UCSD-AML1 (cell line): ENCODE measurements around the gene ART4.
A peak's percentile ranks its signal among the peaks of the same experiment; 100 is the strongest.

Experiments
- DNase-seq: peaks from one replicate; lab custom pipeline; 2025; ENCODE audit not compliant: unreplicated experiment; lab: John Stamatoyannopoulos, UW

ART4 gene

DNA sequence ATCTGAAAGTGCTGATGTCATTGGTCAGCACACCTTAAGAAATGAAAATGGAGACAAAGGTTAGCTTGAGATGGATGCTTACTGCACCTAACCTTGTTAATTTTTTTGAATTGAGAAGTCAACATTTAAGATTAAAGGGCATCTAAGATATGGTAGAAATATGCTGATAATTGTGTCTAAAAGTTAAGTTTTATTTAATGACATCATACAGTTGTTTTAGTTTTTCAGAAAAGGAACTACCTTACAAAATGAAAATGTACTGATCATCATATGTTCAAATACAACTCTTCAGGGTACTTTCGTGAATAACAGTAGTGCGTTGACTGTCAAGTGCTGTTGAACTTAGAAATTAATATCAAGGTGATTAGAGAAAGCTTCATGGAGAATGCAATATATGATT lies 31.8 kb downstream of the ART4 start:
- no peak for DNase-seq

DNA sequence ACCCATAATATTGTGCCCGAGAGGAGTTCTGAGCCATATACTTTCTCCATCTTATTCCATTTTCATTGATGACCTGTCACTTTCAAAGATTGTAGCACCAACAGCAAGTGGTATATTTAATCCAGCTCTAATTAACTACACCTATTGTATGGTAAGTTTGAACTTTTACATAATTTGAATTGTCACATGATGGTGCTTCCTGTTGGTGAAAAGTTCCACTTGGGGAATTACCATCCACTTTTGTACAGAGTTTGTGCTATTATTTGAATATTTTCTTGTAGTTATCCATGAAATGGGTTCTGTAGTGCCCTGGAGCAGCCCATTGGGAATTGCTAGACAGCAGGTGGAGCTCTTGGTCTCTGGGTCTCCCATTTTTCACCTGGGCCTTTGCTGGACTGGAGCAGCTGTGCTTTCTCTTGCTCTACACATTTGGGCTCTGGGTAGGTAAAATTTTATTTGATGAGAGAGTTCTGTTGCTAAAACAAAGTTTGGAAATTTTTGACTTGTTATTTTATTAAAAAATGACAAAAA lies 32.3 kb downstream of the ART4 start:
- peak; percentile 9 for DNase-seq

DNA sequence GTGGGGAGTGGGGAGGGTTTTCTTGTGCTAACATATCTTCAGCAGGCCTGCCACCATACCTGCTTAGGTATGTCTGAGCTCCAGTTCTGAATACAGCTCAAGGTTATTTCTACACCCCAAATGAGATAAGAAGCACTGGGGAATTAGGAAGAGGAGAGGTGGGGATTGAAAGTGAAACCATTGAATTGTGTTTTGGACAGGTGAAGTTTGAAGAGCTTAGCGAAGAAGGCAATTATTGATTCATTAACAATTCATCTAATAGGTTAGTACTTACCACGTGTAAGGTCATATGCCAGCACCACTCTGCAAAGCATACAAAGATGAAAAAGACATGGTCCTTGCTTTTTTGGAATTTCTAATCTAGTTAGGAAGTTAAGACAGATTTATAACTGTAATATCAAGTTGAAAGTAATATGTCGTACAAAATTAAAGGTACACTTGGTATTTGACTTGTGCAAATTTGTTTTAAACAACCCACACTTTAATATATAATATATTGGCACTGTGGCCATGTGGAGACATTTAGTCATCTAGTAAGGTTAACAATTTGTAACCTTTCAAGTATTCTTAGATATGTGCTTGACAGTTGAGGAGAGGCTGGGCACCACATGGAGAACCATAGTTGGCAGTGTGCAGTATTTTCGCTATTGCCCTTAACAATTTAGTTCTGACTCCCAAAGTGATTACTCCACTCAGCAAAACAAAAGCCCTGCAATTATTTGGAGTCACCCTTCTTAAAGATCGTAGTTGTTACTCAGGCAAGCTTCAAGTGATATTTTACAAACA lies 33.0 kb downstream of the ART4 start:
- DNase-seq: no peak

DNA sequence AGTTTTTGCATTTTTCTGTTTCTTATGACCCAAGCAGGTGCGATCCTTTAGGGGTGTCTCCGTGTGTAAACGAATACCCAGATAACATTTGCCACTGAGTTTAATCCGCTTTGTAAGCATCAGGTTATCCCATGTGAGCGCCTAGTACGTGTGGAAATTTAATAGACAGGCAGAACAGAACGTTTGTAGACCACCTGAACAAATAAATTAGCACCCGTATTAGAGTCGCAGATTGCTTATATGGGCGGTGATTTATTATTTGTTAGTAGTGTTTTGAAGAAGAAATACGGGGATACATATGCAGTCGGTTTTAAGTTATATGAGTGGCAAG lies 39.5 kb downstream of the ART4 start:
- DNase-seq: no peak

DNA sequence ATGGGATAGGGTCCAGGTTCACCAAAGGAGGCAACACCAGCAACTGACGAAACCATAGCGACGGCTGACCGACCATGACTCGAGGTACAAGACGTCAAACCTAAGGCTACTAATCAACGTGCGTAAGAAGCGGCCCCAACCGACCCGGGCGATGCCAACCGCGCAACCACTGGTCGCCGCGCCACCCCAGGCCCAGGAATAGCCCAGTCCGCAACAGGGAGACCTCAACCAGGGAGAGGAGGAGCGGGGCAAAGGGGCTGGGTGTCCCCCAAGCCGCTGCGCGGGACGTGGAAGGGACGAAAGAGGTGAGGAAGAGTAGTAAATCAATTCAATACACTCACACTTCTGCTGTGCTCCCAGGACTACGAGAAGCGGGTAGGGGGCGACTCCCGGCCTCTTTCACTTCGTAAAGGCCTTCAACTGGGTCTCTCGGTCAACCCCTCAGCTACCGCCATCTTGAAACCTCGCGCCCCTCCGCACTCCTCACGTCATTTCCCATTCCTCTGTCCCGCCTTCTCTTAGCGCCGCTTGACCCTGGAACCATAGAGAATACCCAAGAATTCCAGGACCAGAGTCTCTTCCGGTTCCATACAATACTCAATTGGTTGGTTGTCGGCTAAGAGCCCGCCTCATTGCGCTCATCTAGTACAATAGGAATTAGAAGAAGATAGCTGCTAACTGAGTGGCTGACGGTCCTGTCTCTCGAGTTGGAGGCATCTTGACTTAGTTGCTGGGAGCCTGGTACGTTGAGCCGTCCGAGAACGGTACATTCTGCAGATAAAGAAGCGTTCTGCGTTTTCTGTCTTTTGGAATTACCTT lies 40.1 kb downstream of the ART4 start, which contains the start of the genes C12orf60 and WBP11:
Gene C12orf60, plus strand, starts transcription at position 660 of the 819 bp plus-strand sequence. CDS start 19,266 bp downstream, outside the sequence.
Gene WBP11, minus strand, starts transcription at position 468 of the 819 bp plus-strand sequence. CDS start 2,095 bp downstream, outside the sequence.
- DNase-seq: peak; percentile 88

DNA sequence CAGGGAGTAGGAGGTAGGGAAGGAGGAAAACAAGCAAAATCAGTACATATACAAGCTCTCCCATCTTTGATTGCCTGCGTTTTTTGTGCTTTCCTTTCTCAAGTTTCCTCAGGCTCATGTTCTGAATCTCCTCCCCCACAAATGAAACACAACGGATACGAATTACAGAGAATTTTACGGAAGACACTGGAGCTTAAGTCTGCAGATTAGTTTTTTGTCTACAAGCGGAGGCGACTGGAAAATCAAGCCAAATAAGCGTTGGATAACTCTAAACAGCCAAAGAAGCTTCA lies 40.7 kb downstream of the ART4 start:
- no peak for DNase-seq

DNA sequence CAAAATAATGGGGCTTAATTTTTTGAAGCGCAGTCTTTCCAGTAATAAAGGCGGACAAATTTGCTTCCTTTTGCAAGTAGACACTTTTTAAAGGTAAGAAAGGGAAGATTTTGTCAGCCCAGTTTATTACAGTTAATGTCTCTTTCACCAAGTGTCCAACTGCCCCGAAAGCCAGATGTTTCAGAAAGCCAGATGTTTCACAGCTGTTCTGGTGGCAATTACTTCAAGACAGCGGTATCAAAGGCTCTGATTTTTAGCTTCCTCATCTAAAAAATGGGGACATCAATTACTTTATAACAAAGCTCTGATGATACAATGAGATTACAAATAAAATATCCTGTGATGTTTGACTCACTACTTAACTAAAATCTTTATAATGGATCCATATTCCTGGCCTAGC lies 41.1 kb downstream of the ART4 start:
- DNase-seq: no peak

DNA sequence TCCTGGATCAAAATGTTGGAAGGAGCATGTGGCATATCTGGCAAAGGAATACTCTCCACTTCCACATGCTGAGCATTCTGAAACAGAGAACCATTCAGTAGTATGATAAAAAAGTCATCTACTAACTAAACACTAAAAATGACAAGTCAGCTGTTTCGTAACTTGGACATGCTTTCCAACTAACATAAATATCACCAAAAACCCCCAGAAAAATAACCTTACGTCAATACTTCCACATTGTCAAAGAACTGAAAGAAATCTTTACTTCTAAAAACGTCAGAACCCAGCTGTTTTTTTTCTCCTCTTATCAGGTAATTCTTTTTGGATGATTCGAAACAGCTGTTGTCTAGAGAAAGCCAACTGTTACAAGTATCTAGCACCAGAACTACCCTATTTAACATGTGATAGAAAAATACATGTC lies 48.3 kb downstream of the ART4 start:
- DNase-seq: no peak

DNA sequence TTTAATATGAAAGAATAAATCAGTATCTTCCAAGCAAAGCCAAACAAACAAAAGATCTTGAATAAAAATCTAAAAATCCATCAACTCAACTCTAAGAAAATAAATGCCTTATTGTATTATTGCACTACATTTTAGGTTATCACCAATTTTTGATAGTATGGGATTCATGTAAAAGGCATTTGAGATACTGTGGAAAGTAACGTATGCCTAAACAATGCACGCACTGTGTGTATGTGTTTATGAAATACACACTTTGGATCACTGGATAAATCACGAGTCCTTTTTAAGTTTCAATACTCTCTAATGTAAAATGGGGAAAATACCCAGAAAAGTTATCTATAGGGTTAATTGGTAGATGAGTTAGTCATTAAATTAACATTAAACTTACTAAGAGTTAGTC lies 57.8 kb downstream of the ART4 start:
- no peak for DNase-seq

DNA sequence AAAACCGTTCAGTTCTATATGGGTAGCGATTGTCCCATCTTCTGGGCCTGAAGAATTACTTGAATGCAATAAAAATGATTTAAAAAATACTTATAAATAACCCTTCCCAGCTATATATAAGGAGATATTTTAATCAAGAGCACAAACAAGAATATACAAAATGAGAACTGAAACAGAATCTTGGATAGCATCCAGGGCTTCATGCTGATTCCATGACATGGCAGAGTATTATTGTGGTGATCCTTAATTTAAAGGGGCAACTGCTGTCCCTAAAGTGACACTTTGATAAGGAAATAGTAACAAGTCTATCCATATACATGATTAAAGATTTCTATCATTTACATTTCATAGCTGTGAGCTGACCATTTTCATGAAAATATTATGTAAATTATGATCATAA lies 58.9 kb downstream of the ART4 start:
- DNase-seq: no peak

DNA sequence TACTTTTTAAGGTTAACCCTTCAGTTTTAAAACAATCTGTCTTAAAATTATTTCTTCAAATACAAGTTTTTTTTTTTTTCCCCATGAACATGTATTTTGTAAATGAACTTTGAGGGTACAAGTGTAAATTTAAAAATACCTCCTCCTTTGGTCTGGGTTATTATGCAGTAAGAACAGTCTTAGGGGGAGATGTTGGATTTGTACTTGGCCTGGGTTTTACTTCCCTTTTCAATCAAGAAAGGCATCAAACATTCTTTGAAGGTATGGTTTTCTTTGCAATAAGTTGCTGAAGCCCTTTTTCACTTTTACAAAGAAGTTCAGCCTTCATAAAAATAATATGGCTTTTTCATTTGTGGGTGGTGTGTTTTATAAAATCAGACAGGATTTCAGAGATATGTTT lies 60.6 kb downstream of the ART4 start:
- no peak for DNase-seq

DNA sequence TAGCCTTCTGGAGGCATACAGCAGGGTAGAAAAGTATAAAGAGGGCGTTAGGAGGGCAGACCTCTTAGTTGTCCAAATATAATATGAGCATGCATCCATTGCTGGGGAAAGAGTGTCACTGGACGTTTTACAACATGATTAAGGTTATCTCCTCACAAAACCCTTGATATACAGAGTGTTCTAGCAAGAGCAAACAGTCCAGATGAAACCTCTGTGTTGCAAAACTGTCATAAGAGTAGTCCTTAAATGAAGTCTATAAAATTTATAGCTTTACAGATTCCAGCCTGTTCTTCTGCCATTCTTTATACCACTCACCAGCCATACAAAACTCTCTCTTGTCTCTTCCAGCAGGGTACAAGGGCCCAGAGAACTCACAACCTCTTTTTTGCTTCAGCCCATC lies 61.8 kb downstream of the ART4 start:
- no peak for DNase-seq

DNA sequence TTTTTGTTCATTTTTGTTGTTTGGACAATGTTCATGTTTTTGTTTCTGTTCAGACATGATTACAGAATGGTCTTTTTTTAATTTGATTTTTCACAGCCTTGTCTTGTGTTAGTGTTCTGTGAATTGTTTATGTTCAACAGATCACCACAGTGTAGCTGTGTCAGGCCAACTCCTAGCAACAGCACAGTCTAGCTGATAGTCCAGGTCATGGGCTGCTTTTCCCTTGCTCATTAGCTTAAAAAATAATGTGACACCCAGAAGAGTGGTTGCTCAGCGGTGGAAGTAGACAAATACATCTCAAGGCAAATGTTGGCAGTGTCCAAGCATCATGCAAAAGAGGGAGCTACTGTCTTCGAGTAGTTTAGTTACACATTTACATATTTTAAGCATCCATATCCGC lies 62.5 kb downstream of the ART4 start:
- no peak for DNase-seq

DNA sequence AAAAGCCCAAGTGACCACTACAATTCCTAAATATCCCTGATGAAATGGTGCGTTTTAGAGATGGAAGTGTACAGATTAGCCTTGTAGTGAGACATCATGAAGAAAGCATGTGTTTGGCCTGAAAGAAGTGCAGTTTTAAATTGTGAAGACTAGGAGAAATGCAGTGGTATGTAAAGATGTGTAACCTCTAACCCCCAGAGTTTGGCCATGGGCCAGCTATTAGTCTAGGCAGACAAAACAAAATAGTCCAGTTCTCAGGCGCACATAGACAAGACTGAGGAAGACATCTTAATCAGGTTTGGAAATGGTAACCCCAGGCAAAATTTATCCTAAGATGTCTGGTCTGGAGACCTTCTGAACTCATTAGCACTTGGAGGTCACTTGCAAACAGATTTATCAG lies 63.5 kb downstream of the ART4 start:
- no peak for DNase-seq

DNA sequence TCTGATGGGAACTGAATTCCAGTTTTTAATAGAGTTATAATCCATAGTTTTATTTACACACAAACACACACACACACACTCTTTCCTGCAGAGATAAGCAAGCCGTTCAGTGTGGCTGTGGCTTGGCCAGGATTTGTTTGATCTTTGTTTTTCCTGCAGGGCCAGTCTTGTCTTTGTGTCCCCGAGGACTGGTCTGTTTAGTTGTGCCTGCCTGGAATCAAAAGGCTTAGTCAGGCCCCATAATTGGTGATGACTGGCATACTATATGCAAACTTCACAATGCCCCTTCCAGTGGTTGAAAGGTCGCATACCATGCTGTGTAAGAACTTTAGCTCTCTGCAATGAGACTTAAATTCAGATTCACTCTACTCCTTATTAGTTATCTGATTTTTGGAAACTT lies 66.1 kb downstream of the ART4 start:
- DNase-seq: no peak

DNA sequence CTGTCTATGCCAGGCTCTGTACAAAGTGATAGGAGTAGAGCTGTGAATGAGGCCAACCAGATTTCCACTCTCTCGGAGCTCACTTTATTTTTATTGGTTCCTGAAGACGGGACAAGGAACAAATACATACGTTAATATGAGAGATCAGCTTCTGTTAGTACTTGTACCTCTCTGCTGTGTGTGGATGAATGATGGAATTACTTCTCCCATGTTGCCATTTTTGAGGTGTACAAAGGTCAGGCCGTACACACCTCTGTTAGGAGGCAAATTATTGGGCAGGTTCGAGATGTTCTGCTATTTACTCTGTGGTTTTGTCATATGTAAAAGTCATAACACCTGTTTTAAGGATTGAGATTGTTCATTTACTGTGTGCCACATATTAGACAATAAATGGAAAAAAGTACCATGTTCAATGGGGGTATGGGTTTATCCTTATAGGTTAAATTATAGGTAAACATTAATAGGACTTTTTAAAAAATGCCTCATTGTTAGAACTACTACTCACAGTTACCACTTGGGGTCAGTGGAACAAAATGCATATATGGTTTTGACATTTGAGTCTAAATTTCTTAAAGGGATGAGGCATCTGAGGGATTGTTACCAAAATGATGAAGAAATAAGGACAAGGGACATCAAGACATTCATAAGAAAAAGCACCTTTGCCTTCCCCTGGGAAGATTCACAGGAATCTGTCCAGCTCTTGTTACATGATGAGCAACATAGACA lies 66.9 kb downstream of the ART4 start:
- DNase-seq: no peak

DNA sequence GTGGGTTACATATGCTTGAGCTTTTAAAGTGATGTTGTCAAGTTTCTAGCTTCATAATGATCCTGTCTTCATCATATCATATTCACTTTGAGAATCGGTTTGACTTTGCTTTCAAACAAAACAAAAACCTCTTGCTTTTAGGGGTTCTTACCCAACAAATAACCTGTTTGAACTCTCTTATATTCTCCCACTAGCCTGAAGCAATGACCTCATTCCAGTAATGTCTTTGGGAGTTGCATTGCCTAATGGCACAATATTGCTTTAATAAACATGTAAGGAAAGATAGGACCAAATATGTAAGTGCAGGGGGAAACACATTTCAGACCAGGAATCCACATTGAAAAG lies 67.7 kb downstream of the ART4 start:
- no peak for DNase-seq
